A204.1 (cell line): ENCODE results near the gene BCAN.
"Not testable (repeated sequence)": the region's sequence is repeated elsewhere in the genome, so short reads cannot be mapped to it uniquely, and the experiment has no call there.

Source experiments
- FAIRE-seq: peaks from 2 replicates; lab custom pipeline; 2012; peaks lifted over from hg19 to GRCh38; lab: Jason Lieb, UNC

BCAN gene, protein sequence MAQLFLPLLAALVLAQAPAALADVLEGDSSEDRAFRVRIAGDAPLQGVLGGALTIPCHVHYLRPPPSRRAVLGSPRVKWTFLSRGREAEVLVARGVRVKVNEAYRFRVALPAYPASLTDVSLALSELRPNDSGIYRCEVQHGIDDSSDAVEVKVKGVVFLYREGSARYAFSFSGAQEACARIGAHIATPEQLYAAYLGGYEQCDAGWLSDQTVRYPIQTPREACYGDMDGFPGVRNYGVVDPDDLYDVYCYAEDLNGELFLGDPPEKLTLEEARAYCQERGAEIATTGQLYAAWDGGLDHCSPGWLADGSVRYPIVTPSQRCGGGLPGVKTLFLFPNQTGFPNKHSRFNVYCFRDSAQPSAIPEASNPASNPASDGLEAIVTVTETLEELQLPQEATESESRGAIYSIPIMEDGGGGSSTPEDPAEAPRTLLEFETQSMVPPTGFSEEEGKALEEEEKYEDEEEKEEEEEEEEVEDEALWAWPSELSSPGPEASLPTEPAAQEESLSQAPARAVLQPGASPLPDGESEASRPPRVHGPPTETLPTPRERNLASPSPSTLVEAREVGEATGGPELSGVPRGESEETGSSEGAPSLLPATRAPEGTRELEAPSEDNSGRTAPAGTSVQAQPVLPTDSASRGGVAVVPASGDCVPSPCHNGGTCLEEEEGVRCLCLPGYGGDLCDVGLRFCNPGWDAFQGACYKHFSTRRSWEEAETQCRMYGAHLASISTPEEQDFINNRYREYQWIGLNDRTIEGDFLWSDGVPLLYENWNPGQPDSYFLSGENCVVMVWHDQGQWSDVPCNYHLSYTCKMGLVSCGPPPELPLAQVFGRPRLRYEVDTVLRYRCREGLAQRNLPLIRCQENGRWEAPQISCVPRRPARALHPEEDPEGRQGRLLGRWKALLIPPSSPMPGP

DNA sequence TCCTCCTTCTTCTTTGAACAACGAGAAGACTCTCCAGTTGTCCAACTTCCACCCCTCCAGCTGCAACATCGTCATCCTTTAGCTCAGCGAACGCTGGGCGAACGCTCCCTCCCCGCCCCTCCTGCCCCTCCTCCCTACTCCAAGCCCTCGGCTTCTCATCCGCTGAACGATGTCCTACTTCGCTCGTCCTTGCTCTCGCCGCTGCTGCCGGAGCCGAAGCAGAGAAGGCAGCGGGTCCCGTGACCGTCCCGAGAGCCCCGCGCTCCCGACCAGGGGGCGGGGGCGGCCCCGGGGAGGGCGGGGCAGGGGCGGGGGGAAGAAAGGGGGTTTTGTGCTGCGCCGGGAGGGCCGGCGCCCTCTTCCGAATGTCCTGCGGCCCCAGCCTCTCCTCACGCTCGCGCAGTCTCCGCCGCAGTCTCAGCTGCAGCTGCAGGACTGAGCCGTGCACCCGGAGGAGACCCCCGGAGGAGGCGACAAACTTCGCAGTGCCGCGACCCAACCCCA lies at the start of gene BCAN:
Gene BCAN, plus strand, starts transcription at position 357 of the 504 bp plus-strand sequence. CDS start 3,938 bp downstream, outside the sequence.
- FAIRE-seq, result no peak

DNA sequence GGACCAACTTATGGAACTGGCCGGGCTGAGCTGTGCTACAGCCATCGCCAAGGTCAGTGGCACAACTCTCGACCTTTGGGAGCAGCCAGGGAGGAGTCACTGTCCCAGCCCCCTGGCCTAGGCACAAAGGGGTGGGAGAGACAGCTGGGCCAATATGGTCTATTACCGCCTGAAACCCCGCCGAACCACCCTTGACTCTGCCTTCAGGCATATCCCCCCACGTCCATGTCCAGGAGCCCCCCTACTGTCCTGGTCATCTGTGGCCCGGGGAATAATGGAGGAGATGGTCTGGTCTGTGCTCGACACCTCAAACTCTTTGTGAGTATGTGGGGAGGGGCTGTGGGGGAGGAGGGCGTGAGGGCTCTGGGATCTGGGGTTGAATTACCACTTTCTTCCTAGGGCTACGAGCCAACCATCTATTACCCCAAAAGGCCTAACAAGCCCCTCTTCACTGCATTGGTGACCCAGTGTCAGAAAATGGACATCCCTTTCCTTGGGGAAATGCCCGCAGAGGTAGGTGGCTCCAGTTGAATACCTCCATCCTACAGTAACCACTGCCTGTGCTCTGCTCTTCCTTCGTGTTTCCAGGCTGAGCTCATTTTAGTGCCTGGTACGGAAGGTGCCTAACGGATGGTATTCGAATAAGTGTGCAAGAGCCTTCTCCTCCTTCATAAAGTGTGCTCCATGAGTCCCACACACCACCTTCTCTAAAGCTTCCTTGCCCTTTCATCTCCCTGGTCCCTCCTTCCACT lies 49.6 kb upstream of the BCAN start:
- FAIRE-seq, result no peak

DNA sequence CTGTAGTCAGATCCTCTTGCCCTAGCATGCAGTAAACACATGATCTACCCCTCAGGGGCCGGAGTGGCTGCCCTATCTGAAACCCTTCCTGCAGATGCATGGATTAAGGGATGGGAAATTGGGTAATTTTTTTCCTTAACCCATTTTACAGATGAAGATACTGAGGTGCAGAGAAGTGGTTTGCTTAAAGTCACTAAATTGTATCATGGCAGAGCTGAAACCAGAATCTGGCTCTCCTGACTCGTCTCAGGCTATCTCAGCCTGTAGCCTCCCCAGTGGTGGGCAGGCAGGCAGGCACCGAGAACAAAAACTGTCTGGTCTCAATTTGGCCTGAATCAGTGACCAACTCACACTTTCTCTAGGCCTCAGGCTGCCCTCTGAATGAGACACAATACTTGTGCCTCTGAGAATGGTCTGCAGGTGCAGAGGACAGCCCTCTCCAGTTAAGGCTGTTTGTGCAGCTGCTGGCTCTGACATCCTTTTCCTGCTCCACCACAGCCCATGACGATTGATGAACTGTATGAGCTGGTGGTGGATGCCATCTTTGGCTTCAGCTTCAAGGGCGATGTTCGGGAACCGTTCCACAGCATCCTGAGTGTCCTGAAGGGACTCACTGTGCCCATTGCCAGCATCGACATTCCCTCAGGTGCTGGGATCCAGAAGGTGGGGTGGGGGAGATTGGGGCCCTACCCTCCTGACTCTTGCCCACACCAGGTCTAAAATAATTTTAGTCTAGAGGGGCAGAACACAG lies 48.8 kb upstream of the BCAN start:
- FAIRE-seq, result no peak

DNA sequence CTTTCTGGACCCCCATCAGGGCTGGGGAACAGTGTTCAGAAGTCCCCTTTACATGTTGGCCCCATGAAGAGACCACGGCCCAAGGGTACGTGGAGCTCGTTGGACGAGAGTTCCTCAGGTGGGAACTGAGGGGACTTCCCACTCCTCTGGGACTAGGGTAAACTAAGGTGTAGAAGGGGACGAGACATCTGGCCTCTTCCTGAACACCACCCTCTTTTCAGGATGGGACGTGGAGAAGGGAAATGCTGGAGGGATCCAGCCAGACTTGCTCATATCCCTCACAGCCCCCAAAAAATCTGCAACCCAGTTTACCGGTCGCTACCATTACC lies 48.3 kb upstream of the BCAN start:
- no peak for FAIRE-seq

DNA sequence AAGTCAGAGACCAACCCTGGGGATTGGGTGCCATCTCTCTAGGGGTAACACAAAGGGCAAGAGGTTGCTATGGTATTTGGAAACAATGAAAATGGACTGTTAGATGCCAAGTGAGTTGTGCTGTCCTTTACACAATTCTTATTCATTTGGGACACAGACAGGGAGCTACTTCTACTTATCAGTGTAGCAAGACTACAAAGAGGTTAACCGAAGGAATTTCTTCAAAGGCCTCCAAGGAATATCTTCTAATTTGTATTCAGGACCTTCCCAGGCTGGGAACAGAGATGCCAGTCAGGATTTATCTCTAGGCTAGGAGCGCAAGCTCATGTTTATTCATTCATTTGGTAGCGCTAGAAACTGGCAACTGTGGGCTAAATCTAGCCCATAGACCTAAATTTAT lies 47.7 kb upstream of the BCAN start:
- no peak for FAIRE-seq

DNA sequence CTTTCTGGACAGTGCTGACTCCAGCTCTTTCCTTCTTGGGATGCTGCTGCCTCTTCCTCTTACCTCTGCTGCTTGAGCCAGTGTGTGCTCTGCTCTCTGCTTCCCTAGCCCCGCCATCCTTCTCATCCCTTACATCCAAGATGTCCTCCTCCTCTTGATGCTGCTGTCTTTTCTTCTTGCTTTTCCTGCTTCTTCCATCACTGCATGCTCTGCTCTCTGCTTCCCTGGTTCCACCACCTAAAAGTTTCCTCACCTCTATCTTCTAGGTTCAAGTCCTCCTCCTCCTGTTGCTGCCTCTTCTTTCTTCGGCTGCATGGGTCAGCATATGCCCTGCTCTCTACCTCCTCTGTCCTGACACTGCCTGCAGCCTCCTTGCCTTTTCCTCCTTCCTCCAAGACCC lies 46.9 kb upstream of the BCAN start:
- no peak for FAIRE-seq

DNA sequence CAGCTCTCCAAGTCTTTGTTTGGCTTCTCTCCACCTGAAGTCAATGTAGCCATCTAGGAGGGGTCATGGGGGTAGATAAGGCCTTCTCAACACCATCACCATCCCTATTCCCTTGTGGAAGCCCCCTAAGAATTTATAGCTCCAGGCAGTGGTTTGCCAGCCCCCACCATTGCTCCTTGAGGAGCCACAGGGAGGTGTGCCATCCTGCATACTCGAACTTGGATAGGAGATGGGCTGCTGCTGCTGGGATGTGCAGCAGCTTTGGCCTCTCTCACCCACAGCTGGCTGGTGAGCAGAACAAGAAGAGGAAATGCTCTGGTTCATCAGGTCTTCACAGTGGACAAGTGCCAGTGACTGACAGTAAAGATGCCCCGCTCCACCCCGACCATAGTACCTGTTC lies 45.5 kb upstream of the BCAN start:
- FAIRE-seq, result no peak

DNA sequence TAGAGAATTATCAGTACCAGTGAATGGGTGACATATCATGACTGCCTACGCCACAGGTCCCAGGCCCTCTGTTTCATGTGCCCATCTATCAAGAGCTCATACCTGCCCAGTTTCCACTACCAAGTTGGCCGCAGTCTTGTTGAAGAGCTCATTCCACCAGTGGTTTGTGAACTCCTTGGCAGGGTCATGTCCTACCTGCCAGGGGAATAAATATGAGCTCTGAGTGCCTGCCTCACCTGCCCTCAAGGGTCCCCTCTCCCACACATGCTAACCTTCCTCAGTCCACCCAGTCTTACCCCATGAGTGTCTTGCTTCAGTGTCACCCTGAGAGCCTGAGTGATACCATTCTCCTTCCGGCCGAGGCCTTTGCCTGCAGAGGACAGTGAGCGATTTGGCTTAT lies 43.8 kb upstream of the BCAN start:
- FAIRE-seq, result no peak

DNA sequence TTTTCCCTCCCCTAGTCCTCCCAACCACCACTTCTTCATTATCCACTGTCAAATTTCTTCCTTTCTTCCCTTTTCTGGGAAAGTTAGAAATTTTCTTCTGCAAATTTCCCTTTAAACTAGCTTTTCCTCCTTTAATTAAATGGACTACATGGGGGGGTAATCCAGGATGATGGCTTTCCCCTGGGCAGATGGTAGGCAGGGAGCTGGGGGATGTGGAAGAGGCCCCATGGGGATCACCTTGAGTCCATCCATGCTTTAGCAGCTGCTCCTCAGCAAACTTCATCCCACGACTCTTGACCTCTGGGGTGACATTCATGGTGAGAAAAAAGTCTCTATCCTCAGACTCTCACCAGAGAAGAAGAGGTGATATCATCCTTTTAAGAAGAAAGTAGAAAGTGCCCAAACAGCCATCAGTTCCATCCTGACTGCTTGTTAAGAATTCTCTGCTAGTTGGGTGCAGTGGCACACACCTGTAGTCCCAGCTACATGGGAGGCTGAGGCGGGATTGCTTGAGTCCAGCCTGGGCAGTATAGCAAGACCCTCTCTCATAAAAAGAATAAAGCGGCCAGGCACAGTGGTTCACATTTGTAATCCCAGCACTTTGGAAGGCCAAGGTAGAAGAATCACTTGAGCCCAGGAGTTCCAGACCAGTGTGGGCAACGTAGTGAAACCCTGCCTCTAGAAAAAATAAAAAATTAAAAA lies 43.0 kb upstream of the BCAN start:
- FAIRE-seq, result no peak

DNA sequence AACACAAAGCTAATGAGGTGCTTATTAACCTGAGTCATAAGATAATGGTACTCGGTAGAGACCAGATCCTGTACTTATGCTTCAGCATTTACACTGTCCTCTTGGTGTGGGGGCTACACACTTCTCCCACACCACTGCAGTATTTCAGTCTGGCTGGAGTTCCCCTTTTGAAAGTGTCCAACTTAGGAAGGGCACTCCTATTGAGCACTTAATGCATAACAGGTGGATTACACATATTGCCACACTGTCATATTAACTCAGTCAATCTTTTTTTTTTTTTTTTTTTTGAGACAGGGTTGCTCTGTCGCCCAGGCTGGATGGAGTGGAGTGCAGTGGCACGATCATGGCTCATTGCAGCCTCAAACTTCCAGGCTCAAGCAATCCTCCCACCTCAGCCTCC lies 42.1 kb upstream of the BCAN start:
- no peak for FAIRE-seq

DNA sequence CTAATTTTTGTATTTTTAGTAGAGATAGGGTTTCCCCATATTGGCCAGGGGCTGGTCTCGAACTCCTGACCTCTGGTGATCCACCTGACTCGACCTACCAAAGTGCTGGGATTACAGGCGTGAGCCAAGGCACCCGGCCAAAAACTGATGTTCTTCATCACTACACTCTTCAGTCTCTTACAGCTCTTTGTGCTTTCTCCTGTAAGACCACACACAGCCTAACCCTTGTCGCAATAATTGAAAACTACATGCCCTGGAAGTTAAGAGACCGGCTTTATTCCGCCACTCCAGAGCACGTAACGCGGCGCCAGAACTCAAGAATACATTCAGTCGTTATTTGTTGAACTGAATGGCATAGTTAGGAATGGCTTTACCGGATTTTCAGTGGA lies 41.2 kb upstream of the BCAN start:
- no peak for FAIRE-seq

DNA sequence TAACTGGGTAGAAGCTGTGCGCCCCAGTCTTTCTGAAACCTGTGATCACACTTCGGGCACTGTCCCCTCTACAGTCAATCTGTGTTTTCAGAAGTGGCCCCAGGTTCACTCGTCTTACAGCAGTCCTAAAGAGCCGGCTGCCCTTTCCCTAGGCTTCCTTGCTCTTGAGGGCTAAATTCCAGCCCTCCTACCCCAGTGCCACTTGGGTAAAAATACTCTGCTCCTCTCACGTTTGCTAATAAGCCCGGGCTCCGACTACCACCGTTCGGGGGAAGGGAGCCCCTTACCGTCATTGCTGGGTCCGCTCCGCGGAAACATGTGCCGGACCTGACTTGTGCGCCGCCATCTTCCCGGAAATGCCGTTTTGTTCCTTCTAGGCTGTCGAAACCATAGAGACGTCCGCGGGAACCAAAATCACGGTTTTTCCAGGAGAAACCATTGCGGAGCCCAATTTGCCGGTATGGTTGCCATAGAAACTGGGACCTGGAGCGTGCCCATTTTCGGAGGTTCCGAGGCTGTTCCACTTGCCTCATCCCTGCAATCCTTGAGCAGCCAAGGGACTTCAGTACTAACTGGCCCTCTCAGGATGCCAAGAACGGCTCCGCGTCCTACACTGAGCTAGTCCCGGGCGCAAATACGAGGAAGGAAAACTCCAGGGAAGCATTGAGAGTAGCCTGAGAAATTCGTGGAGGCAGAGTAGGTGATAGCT lies 40.6 kb upstream of the BCAN start, which contains the start of gene GPATCH4:
Gene GPATCH4, minus strand, starts transcription at position 358 of the 709 bp plus-strand sequence.
- FAIRE-seq, result peak; percentile 91

DNA sequence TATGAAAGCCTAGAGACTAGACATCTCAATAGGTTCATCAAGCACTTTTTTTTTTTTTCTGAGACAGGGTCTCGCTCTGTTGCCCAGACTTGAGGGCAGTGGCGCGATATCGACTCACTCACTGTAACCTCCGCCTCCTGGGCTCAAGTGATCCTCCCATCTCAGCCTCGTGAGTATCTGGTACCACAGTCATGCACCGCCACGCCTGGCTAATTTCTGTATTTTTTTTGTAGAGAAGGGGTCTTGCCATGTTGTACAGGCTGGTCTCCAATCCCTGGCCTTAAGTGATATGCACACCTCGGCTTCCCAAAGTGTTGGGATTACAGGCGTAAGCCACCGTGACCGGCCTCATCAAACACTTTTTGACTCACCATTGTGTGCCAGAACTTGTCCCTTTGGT lies 40.0 kb upstream of the BCAN start:
- FAIRE-seq, result no peak

DNA sequence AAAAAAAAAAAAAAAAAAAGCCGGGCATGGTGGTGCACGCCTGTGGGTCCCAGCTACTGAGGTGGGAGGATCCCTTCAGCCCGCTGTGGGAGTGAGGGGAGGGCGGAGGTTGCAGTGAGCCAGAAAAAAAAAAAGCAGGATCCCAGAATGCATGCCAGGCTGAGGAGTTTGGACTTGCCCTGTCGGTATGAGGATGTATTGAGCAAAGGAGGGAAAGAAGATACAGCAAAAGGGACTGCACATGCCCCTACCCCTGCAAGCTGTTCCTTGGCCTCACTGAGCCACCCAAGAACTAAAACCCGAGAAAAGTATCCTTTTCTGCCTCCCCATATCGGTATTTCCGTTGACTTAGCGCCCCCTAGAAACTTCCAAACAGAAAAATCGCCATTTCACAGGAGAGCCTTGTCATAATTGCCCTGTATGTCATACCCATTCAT lies 39.3 kb upstream of the BCAN start:
- no peak for FAIRE-seq

DNA sequence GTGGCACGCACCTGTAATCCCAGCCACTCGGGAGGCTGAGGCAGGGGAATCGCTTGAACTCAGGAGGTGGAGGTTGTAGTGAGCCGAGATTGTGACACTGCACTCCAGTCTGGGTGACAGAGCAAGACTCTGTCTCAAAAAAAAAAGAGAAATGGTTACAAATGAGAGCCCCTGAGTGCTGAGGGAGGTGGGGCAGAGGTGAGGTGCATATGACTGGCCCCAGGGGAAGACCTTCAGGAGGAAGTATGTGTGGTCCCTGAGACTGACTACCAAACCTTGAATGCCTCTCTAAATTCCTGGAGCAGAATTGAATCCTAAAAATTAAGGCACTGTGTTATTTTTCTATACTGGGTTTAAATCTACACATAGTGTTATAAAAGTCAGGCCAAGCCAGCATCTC lies 34.6 kb upstream of the BCAN start:
- not testable (repeated sequence) for FAIRE-seq

DNA sequence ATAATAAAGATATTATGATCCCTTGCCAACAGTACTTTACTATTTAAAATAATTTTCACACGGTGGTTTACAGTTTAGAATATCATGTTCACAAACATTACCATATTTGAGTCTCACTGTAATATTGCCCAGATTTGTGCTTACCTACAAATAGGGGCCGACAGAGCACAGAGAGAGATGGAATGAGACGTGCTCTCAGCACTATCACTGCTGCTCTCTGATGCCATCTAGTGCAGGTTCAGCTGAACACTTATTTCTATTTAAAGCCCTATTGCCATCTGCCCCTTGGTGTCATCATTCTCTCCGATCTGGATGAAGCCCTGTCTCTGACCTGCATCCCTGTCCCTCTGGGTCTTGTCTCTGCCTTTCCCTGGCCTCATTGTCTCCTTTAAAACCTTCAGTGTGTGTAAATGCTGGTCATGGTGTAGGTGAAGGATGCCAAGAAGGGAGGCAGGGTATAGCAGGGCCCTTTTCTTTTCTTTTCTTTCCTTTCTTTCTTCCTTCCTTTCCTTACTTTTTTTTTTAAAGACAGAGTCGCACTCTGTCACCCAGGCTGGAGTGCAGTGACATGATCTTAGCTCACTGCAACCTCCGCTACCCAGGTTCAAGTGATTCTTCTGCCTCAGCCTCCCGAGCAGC lies 33.8 kb upstream of the BCAN start:
- FAIRE-seq, result peak; percentile 77

DNA sequence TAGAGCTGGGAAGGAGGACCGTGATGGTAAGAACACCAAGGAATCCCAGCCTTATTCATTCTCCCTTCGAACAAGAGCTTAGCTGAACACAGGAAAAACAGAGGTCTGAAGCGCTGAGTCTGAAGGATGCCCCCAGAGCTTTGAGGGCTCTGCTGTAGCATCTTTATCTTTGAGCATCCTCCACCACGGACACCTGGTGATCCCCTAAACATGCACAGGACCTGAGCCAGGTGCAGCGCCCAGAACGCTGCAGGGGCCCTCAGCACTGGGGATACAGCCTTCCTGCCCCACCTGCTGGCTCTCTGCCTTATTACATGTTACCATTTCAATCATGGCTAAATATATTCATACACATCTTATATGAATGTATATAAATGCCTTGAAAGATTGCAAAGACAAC lies 32.9 kb upstream of the BCAN start:
- no peak for FAIRE-seq

DNA sequence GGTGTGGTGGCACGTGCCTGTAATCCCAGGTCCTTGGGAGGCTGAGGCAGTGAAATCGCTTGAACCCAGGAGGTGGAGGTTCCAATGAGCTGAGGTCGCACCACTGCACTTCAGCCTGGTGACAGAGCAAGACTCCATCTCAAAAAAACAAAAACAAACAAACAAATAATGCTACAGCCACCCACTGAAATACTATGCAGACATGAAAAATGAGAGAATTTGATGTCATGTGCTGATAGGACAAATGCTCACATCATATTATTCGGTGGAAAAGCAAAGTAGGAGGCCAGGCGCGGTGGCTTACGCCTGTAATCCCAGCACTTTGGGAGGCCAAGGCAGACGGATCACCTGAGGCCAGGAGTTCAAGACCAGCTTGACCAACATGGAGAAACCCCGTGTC lies 31.8 kb upstream of the BCAN start:
- not testable (repeated sequence) for FAIRE-seq

DNA sequence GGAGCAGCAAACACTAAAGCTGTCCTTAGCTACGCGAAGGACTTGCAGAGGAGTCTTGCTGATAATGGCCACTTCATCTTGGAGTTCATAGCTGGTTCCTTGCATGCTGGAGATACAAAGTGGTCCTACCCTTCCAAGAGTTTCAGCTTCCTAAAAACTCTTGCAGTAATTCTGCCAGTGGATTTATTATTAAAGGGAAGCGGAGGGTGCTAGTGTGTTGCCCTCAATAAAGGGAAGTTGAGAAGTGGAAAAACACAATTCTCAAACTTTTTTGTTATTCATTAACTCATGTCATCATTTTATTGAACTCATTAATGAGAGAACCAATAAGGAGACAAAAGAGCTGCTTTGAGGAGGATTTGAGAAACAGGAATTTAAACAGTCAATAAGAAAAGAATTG lies 29.3 kb upstream of the BCAN start:
- no peak for FAIRE-seq

DNA sequence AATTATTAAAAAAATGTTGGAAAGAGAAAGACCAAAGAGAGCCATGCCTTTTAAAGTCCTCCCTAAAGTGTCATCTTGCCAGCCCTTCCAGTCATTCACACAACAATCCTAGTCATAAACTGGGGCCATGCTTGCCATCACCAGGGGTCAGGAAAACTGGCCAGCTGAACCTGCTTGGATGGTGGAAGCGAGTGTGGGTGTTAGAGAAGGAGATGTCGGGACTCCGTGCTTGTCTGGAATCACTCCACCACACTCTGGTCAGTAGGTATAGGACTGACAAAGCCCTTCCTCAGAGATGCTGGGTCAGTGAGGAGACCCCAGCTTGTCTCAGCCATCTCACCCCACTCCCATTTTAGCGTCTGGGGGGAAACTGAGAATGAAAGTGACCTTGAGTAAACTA lies 26.0 kb upstream of the BCAN start:
- FAIRE-seq, result no peak
